Measurements from ENCODE around the gene ARHGEF6. TPM values are rescaled to one million over a fixed set of nuclear protein-coding genes. Genes with fewer than 3 reads are reported as not detected.

ARHGEF6 gene
- total and polyA plus RNA-seq, 2 experiments from 2014 or later, result 3.5 to 3.7 TPM

DNA sequence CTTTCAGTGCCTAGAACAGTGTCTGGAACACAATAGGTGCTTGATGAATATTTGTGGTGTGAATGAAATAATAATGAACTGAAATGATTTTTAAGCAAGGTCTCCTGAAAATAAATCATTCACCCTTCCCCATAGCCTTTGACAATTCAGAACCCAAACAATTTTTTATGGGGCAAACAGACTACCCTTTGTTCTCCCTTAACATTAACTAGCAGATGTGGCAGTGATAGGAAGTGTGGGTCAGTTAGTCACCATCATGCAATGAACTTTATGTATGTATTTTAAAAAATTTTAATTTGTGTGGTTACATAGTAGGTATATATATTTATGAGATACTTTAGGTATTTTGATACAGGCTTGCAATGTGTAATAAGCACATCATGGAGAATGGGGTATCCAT lies 160.0 kb downstream of the ARHGEF6 start:
- Histone ChIP-seq H4K20me1 (ENCODE audit: insufficient read depth, poor library complexity, severe bottlenecking) (no peaks in the 10 kb centered on the region), H3K4me3 (no peak overlapping the region), H3K9me3 (ENCODE audit: low read depth) (no peaks in the 10 kb centered on the region), H3K9me2 (replicated peaks; ENCODE audit: insufficient read depth) (no peaks in the 10 kb centered on the region), H3K4me2 (no peak overlapping the region), H3K79me2 (no peaks in the 10 kb centered on the region), H3K27ac (no peak overlapping the region), H3K4me1 (ENCODE audit: insufficient read depth) (no peaks in the 10 kb centered on the region), H3K36me3 (replicated peaks; ENCODE audit: insufficient read depth, low read depth) (no peaks in the 10 kb centered on the region), H3K27me3 (no peaks in the 10 kb centered on the region), H2AFZ (no peak overlapping the region)
- DNase-seq (ENCODE audit: low spot score), result no peak
- TF ChIP-seq EZH2 (IDR thresholded peaks at IDR 0.05; ENCODE audit: borderline replicate concordance) (no peak), EZH2phosphoT487 (IDR thresholded peaks at IDR 0.05; ENCODE audit: low read depth, severe bottlenecking, unreplicated experiment) (no peak)
- TF ChIP-seq, protein P1, sequence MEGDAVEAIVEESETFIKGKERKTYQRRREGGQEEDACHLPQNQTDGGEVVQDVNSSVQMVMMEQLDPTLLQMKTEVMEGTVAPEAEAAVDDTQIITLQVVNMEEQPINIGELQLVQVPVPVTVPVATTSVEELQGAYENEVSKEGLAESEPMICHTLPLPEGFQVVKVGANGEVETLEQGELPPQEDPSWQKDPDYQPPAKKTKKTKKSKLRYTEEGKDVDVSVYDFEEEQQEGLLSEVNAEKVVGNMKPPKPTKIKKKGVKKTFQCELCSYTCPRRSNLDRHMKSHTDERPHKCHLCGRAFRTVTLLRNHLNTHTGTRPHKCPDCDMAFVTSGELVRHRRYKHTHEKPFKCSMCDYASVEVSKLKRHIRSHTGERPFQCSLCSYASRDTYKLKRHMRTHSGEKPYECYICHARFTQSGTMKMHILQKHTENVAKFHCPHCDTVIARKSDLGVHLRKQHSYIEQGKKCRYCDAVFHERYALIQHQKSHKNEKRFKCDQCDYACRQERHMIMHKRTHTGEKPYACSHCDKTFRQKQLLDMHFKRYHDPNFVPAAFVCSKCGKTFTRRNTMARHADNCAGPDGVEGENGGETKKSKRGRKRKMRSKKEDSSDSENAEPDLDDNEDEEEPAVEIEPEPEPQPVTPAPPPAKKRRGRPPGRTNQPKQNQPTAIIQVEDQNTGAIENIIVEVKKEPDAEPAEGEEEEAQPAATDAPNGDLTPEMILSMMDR (IDR thresholded peaks at IDR 0.05; ENCODE audit: poor library complexity), result no peak

DNA sequence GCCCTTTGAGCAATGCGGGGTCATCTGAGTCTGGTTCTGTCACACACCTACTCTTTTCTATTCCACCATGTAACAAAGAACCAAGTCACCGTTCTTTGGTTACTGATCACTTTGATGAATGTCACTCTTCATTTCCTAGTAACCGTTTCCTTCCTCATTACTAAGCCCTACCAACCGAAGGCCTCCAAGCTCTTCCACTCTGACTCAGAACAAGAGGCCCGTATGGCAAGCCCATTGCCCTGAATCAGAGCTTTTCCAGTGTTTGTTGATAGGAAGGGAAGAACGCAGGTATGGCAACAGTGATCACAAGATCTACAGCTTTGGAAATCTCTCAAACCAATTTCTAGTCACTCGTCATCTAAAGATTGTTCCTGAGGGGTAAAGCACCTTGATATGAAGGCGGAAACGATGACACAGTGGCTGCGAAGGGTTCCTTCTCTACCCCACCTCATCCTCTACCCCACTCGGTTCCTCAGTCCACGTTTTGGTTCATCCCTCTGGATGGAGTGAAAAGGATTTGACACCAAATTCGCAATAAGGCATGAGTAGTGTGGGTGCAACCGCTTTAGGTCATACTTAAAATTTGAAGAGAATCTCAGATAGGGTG lies 160.7 kb downstream of the ARHGEF6 start:
- no peak overlapping the region for H3K4me2 ChIP-seq
- WGBS (ENCODE audit: low lambda C conversion rate, missing lambda C conversion rate), result 74% methylated on average over 14 of the region's 14 CpGs
- no peak overlapping the region for H3K4me3 ChIP-seq
- H3K36me3 ChIP-seq (replicated peaks; ENCODE audit: insufficient read depth, low read depth), result no peaks in the 10 kb centered on the region
- no peak for DNase-seq (ENCODE audit: low spot score)
- no peaks in the 10 kb centered on the region for H3K4me1 ChIP-seq (ENCODE audit: insufficient read depth)
- no peaks in the 10 kb centered on the region for H3K9me2 ChIP-seq (replicated peaks; ENCODE audit: insufficient read depth)
- no peak overlapping the region for H3K27ac ChIP-seq
- H3K9me3 ChIP-seq (ENCODE audit: low read depth), result no peaks in the 10 kb centered on the region
- H3K79me2 ChIP-seq, result no peaks in the 10 kb centered on the region
- no peak for TF ChIP-seq EZH2 (IDR thresholded peaks at IDR 0.05; ENCODE audit: borderline replicate concordance)
- no peak for TF ChIP-seq EZH2phosphoT487 (IDR thresholded peaks at IDR 0.05; ENCODE audit: low read depth, severe bottlenecking, unreplicated experiment)
- TF ChIP-seq, protein P1 (IDR thresholded peaks at IDR 0.05; ENCODE audit: poor library complexity), result no peak
- no peaks in the 10 kb centered on the region for H4K20me1 ChIP-seq (ENCODE audit: insufficient read depth, poor library complexity, severe bottlenecking)
- no peak overlapping the region for H2AFZ ChIP-seq
- no peaks in the 10 kb centered on the region for H3K27me3 ChIP-seq

DNA sequence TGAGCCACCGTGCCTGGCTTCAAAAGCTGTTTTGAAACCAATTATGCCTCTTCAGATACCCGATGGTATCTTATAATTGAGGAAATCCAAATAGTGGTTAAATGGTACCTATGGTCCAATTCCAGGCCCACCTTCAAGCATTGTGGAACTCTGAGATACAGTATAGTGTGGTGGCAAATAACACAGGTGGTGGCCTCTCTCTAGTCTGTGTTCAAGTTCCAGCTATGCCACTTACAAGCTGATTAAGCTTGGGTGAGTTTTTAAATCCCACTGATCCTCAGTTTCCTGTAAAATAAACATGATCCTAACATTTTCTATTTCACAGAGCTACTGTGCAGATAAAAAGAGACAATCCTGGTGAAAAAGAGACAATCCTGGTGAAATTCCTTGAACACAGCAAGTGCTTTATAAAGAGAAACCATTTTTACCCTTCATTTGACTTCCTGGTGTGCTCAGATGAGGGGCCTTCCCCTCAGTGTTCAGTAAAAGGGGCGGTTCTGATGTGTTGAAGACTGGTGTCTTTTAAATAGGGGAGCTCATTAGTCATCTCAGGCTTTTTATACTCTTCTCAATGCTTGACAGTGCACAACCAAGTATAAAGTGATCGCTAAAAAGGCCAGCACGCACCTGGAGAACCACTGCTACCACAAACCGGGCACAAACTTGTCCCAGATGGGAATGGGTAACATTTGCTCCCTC lies 163.6 kb downstream of the ARHGEF6 start:
- TF ChIP-seq EZH2phosphoT487 (IDR thresholded peaks at IDR 0.05; ENCODE audit: low read depth, severe bottlenecking, unreplicated experiment), result no peak
- TF ChIP-seq, protein P1 (IDR thresholded peaks at IDR 0.05; ENCODE audit: poor library complexity), result no peak
- no peak for TF ChIP-seq EZH2 (IDR thresholded peaks at IDR 0.05; ENCODE audit: borderline replicate concordance)

More for the DNA sequence above, 163.6 kb downstream of the ARHGEF6 start:
- Histone ChIP-seq H3K4me3 (no peak overlapping the region), H3K4me2 (no peak overlapping the region), H3K9me3 (ENCODE audit: low read depth) (no peaks in the 10 kb centered on the region), H3K9me2 (replicated peaks; ENCODE audit: insufficient read depth) (no peaks in the 10 kb centered on the region), H2AFZ (no peak overlapping the region), H3K79me2 (no peaks in the 10 kb centered on the region), H4K20me1 (ENCODE audit: insufficient read depth, poor library complexity, severe bottlenecking) (no peaks in the 10 kb centered on the region), H3K27me3 (no peaks in the 10 kb centered on the region), H3K27ac (no peak overlapping the region), H3K4me1 (ENCODE audit: insufficient read depth) (no peaks in the 10 kb centered on the region), H3K36me3 (replicated peaks; ENCODE audit: insufficient read depth, low read depth) (no peaks in the 10 kb centered on the region)
- WGBS (ENCODE audit: low lambda C conversion rate, missing lambda C conversion rate), result 79% methylated on average over 6 of the region's 6 CpGs
- no peak for DNase-seq (ENCODE audit: low spot score)

Small RNA genes lying within 50 kb of the gene (small RNA-seq; reads per million reads assigned to genes)
- gene RF00019 (not detected), gene RNU6-972P (not detected)

Other genes with a start within 250 kb of the ARHGEF6 start
- 4.1 and 4.8 TPM in 2 replicates for gene VGLL1, start 248.7 kb downstream of the ARHGEF6 start, total RNA-seq
- gene VGLL1, start 248.7 kb downstream of the ARHGEF6 start, polyA plus RNA-seq, result 9.3 and 11.6 TPM in 2 replicates
- gene CD40LG, start 132.8 kb downstream of the ARHGEF6 start, total RNA-seq, result not detected in 2 replicates
- not detected in 2 replicates for gene CD40LG, start 132.8 kb downstream of the ARHGEF6 start, polyA plus RNA-seq
- gene RBMX, start 99.8 kb upstream of the ARHGEF6 start, total RNA-seq, result 253 and 262 TPM in 2 replicates
- gene RBMX, start 99.8 kb upstream of the ARHGEF6 start, polyA plus RNA-seq, result 116 and 133 TPM in 2 replicates

All from hepatocyte (in vitro differentiated cells).